Lower leg skin (tissue), 3 donors: ENCODE results near the gene SENP6.

Source experiments
- CTCF ChIP-seq, 3 donors: fragments of 450-650 bp; IDR thresholded peaks; one replicate each; pipeline ENCODE4 v1.5.1; 2016; ENCODE audit warnings: antibody characterized with exemption in 3 of 3, mild to moderate bottlenecking in 3 of 3, moderate library complexity in 2 of 3
- POLR2A ChIP-seq, 2 donors: fragments of 450-650 bp; IDR thresholded peaks; one replicate each; pipeline ENCODE4 v1.6.1; 2016 to 2017; ENCODE audit warnings: antibody characterized with exemption in 2 of 2, mild to moderate bottlenecking in 1 of 2, moderate library complexity in 1 of 2

- TF ChIP-seq POLR2A (IDR thresholded peaks at IDR 0.05): no peak
- TF ChIP-seq CTCF (IDR thresholded peaks at IDR 0.05): no peak
Observed at GRCh38 chr6:75618437-75618836, 16.8 kb downstream of the SENP6 start.
